ENCODE measurements around the gene USP21.

- TF ChIP-seq EP300 (IDR thresholded peaks at IDR 0.05): no peak
- TF ChIP-seq CTCF (IDR thresholded peaks at IDR 0.05): peak in 1 of 3 donors; percentile 9
These were observed 39.7 kb downstream of the USP21 start, which contains the start of gene ADAMTS4 for GRCh38 chr1:161198897-161199431.

Data from ovary (tissue), 3 donors.